Gastrocnemius medialis (tissue), 4 donors: Measurements from ENCODE around the gene MCEE. TPM values are rescaled to one million over a fixed set of nuclear protein-coding genes. Genes with fewer than 3 reads are reported as not detected.
A peak's percentile ranks its signal among the peaks of the same experiment; 100 is the strongest.

Source experiments
- ATAC-seq, 2 donors: fragments of 150-250 bp; one replicate each; pipeline ENCODE4 v1.9.1; 2016
- DNase-seq, 2 donors: peaks; one replicate each; pipeline ENCODE4 v3.0.0-alpha.2; 2019
- H3K27ac ChIP-seq, 4 donors: fragments of 200-600 bp; sonication (generic); 1 replicate in 1 of 4; 2 replicates in 3 of 4; pipeline ENCODE4 v1.5.1; 2016 to 2018; ENCODE audit warnings: mild to moderate bottlenecking in 2 of 4, moderate library complexity in 1 of 4
- H3K27me3 ChIP-seq, 3 donors: fragments of 200-600 bp; sonication (generic) in 2 of 3; 1 replicate in 1 of 3; 2 replicates in 2 of 3; pipeline versions ENCODE4 v1.5.1 to v1.6.0; 2016 to 2019; ENCODE audit warnings: mild to moderate bottlenecking in 1 of 3, moderate library complexity in 1 of 3
- H3K36me3 ChIP-seq, 2 donors: fragments of 200-600 bp; sonication (generic) in 1 of 2; one replicate each; pipeline ENCODE4 v1.5.1; 2017 to 2018
- H3K4me1 ChIP-seq, 2 donors: fragments of 200-600 bp; sonication (generic) in 1 of 2; one replicate each; pipeline ENCODE4 v1.5.1; 2016 to 2017; ENCODE audit warnings: mild to moderate bottlenecking in 2 of 2
- H3K4me3 ChIP-seq, 4 donors: fragments of 200-600 bp; sonication (generic) in 3 of 4; 1 replicate in 1 of 4; 2 replicates in 3 of 4; pipeline ENCODE4 v1.5.1; 2016 to 2019; ENCODE audit warnings: mild to moderate bottlenecking in 2 of 4
- H3K9me3 ChIP-seq, 3 donors: fragments of 200-600 bp; sonication (generic) in 2 of 3; 1 replicate in 1 of 3; 2 replicates in 2 of 3; pipeline ENCODE4 v1.5.1; 2016 to 2019
- POLR2A ChIP-seq, 2 donors: fragments of 450-650 bp; IDR thresholded peaks; one replicate each; pipeline ENCODE4 v1.6.1; 2017; ENCODE audit warnings: antibody characterized with exemption in 2 of 2, mild to moderate bottlenecking in 2 of 2, moderate library complexity in 2 of 2
- in situ Hi-C, 4 donors: fragments of 200-750 bp; cut with MboI; loops; one replicate each; pipeline versions ENCODE4 v1.15.0 to v1.8.0; 2017; ENCODE audit warnings: low sequenced_read_pairs in 4 of 4
- intact Hi-C: fragments of 100-400 bp; cut with DNase I; formaldehyde crosslinking; loops from one replicate; pipeline ENCODE4 v1.15.1; 2023; ENCODE audit warnings: low total_unique reads
- total RNA-seq, 4 donors: library from RNA; depleted of rRNA; stranded (reverse); fragments of >200 nt; gene quantifications; one replicate each; pipeline versions ENCODE4 v1.1.0 to v1.2.3, GENCODE V29; 2016
- TF ChIP-seq, protein P1 (sequence below), 5 experiments: fragments of 450-650 bp in 3 of 5; fragments of 200-600 bp in 2 of 5; sonication (generic) in 2 of 5; IDR thresholded peaks in 4 of 5; conservative IDR thresholded peaks in 1 of 5; 1 replicate in 4 of 5; 2 replicates in 1 of 5; pipeline ENCODE4 v1.5.1; 2016 to 2019; ENCODE audit warnings: antibody characterized with exemption in 5 of 5, mild to moderate bottlenecking in 3 of 5, moderate library complexity in 3 of 5

MCEE gene
- total RNA-seq, 4 donors from 2014 or later, result 10.0 to 20.2 (median 13.1) TPM

DNA sequence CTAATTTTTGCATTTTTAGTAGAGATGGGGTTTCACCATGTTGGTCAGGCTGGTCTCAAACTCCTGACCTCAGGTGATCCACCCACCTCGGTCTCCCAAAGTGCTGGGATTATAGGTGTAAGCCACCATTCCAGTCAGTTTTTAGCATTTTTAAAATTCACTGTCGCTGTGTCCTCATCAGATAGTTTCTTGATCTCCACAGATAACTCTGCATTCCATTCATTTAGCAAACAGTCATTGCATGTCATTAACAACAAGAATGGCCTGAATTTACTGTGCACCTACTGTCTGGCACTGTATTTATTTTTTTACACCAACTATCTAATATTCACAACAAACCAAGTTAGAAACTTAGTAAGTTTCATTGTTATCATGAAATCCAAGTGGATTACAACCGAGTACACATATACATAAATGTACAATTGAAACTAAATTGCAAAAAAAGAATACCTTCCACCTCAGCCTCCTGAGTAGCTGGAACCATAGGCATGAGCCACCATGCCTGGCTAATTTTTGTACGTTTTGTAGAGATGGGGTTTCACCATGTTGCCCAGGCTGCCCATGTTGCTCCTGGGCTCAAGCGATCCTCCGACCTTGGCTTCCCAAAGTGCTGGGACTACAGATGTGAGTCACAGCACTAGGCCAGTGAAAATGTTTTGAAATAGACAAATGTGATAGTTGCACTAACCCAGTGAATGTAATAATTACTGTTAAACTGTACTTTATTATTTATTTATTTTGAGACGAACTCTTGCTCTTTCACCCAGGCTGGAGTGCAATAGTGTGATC is 4.3 kb downstream of the MCEE start:
- intact Hi-C loops (no loop called here), in situ Hi-C loops (no loop called here)
- no peak overlapping the region for H3K4me3 ChIP-seq

DNA sequence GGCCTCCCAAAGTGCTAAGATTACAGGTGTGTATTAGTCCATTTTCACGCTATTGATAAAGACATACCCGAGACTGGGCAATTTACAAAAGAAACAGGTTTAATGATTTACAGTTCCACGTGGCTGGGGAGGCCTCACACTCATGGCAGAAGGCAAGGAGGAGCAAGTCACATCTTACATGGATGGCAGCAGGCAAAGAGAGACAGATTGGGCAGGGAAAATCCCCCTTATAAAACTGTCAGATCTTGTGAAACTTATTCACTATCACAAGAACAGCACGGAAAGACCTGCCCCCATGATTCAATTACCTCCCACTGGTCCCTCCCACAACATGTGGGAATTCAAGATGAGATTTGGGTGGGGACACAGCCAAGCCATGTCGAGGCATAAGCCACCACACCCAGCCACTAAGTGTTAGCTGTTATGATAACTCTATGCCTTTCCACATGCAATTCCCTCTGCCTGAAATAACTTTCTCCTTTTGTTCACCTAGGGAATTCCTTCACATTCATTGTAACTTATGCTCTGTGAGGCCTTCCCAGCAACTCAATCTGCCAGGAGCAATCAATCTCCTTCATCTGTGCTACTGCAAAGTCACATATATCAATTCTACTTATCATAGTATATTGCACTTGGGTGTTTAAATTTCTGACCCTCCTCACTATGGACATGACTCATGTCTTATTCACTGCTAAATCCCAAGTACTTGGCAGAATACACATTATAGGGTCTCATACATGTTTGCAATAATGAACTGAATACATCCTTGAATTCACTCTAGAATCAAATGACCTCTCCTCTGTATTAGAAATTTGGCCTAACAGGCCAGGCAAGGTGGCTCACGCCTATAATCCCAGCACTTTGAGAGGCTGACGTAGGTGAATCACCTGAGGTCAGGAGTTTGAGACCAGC is 7.4 kb downstream of the MCEE start:
- H3K4me3 ChIP-seq, result no peak overlapping the region
- no peak overlapping the region for H3K27ac ChIP-seq
- TF ChIP-seq, protein P1, sequence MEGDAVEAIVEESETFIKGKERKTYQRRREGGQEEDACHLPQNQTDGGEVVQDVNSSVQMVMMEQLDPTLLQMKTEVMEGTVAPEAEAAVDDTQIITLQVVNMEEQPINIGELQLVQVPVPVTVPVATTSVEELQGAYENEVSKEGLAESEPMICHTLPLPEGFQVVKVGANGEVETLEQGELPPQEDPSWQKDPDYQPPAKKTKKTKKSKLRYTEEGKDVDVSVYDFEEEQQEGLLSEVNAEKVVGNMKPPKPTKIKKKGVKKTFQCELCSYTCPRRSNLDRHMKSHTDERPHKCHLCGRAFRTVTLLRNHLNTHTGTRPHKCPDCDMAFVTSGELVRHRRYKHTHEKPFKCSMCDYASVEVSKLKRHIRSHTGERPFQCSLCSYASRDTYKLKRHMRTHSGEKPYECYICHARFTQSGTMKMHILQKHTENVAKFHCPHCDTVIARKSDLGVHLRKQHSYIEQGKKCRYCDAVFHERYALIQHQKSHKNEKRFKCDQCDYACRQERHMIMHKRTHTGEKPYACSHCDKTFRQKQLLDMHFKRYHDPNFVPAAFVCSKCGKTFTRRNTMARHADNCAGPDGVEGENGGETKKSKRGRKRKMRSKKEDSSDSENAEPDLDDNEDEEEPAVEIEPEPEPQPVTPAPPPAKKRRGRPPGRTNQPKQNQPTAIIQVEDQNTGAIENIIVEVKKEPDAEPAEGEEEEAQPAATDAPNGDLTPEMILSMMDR (IDR thresholded peaks at IDR 0.05 in 4 of 5, conservative IDR thresholded peaks at IDR 0.05 in 1 of 5), result no peak
- no peak for TF ChIP-seq POLR2A (IDR thresholded peaks at IDR 0.05)
- no peak for ATAC-seq
- intact Hi-C loops (no loop called here), in situ Hi-C loops (no loop called here)
- no peaks in the 10 kb centered on the region for H3K9me3 ChIP-seq
- H3K4me1 ChIP-seq, result peaks cover 4 to 6% of the 10 kb centered on the region in 2 donors
- DNase-seq, result no peak
- H3K27me3 ChIP-seq, result no peaks in the 10 kb centered on the region
- peaks cover 0 to 19% of the 10 kb centered on the region in 2 donors for H3K36me3 ChIP-seq

More for the DNA sequence above, 4.3 kb downstream of the MCEE start:
- TF ChIP-seq POLR2A (IDR thresholded peaks at IDR 0.05), result no peak
- TF ChIP-seq, protein P1 (IDR thresholded peaks at IDR 0.05 in 4 of 5, conservative IDR thresholded peaks at IDR 0.05 in 1 of 5), result no peak
- no peak for ATAC-seq
- Histone ChIP-seq H3K27ac (no peak overlapping the region), H3K36me3 (peaks cover 0 to 13% of the 10 kb centered on the region in 2 donors), H3K27me3 (no peaks in the 10 kb centered on the region), H3K9me3 (no peaks in the 10 kb centered on the region), H3K4me1 (peaks cover 18 to 22% of the 10 kb centered on the region in 2 donors)
- no peak for DNase-seq

DNA sequence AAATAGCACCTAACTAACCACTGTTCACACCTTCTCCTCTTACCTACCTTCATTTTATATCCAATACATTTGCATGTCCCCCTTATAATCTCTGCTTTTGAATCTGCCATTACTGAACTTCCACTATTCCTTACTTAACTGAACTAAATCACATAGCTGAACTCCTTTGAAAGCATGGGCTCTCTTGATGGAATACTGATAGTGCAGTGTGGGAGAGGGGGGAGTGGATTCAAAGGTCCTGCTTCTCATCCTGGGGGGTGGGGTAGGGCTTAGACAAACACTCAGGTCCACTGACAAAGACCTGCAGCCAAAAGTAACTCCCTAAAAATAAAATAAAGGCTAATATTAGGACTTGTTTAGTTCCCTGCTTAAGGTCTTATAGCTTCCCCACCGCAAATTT is 8.6 kb downstream of the MCEE start:
- TF ChIP-seq, protein P1 (IDR thresholded peaks at IDR 0.05 in 4 of 5, conservative IDR thresholded peaks at IDR 0.05 in 1 of 5), result no peak
- no peak for TF ChIP-seq POLR2A (IDR thresholded peaks at IDR 0.05)
- intact Hi-C loops (no loop called here), in situ Hi-C loops (no loop called here)
- DNase-seq (no peak), ATAC-seq (no peak)
- Histone ChIP-seq H3K36me3 (peaks cover 0 to 19% of the 10 kb centered on the region in 2 donors), H3K9me3 (no peaks in the 10 kb centered on the region), H3K4me1 (peaks cover 5 to 8% of the 10 kb centered on the region in 2 donors), H3K4me3 (no peak overlapping the region), H3K27ac (no peak overlapping the region), H3K27me3 (no peaks in the 10 kb centered on the region)

DNA sequence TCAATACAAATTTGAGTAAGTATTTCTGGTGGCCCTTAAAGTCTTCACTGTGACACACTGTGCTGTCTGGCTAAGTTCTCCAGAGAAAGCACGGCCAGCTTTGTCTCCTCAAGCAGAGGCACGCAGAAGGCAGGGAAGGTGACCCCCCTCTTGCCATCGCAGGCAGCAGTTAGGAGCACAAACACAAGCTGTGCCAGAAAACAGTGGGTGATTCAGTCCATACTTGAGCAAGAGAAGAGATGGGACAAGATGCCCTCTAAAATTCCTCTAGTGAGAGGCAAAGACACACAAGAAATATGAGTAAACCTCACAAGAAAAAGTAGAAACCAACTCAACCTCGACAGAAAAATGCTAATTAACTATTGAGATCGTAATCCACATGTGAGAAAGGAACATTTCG is 9.8 kb downstream of the MCEE start:
- Histone ChIP-seq H3K27ac (peak overlapping the region in 2 of 4 donors; percentile 31 to 39), H3K4me3 (no peak overlapping the region), H3K27me3 (no peaks in the 10 kb centered on the region), H3K36me3 (peaks cover 0 to 19% of the 10 kb centered on the region in 2 donors), H3K4me1 (peaks cover 5 to 8% of the 10 kb centered on the region in 2 donors), H3K9me3 (no peaks in the 10 kb centered on the region)
- DNase-seq (peak in 1 of 2 donors; percentile 41), ATAC-seq (peak; percentile 56 to 72)
- no peak for TF ChIP-seq POLR2A (IDR thresholded peaks at IDR 0.05)
- TF ChIP-seq, protein P1 (IDR thresholded peaks at IDR 0.05 in 4 of 5, conservative IDR thresholded peaks at IDR 0.05 in 1 of 5), result no peak
- intact Hi-C loops, result no loop called here
- in situ Hi-C loops, result no loop called here
